GM19438 (cell line): ENCODE measurements around the gene ZNF532.

Experiments used
- ATAC-seq: cut with Tn5 transposase; IDR thresholded peaks from one replicate; pipeline ENCODE4 v1.9.1; 2021; ENCODE audit warnings: low read depth; ENCODE audit not compliant: unreplicated experiment

Gene ZNF532

GRCh38 chr18:58937071-58937886 lies 72.6 kb downstream of the ZNF532 start:
- ATAC-seq: no peak

GRCh38 chr18:58937887-58938267 lies 73.2 kb downstream of the ZNF532 start:
- ATAC-seq: no peak

GRCh38 chr18:58941426-58942099 lies 76.9 kb downstream of the ZNF532 start:
- no peak for ATAC-seq

GRCh38 chr18:58943896-58944295 lies 79.2 kb downstream of the ZNF532 start:
- no peak for ATAC-seq

- no peak for ATAC-seq
Measured at GRCh38 chr18:58947136-58947732, 82.6 kb downstream of the ZNF532 start.

- no peak for ATAC-seq
Measured at GRCh38 chr18:58949031-58949430, 84.4 kb downstream of the ZNF532 start.

- no peak for ATAC-seq
Measured at GRCh38 chr18:58951986-58952702, 87.5 kb downstream of the ZNF532 start.

GRCh38 chr18:58952858-58953257 lies 88.2 kb downstream of the ZNF532 start:
- no peak for ATAC-seq

GRCh38 chr18:58953627-58954026 lies 89.0 kb downstream of the ZNF532 start:
- no peak for ATAC-seq

GRCh38 chr18:58955001-58955400 lies 90.3 kb downstream of the ZNF532 start:
- no peak for ATAC-seq

GRCh38 chr18:58955738-58956137 lies 91.1 kb downstream of the ZNF532 start:
- ATAC-seq: no peak

GRCh38 chr18:58958628-58959027 lies 94.0 kb downstream of the ZNF532 start:
- ATAC-seq: no peak

GRCh38 chr18:58960508-58960907 lies 95.8 kb downstream of the ZNF532 start:
- no peak for ATAC-seq

GRCh38 chr18:58960946-58961722 lies 96.5 kb downstream of the ZNF532 start:
- ATAC-seq: no peak

GRCh38 chr18:58962336-58962735 lies 97.7 kb downstream of the ZNF532 start:
- no peak for ATAC-seq

GRCh38 chr18:58965291-58966004 lies 100.8 kb downstream of the ZNF532 start:
- ATAC-seq: no peak

GRCh38 chr18:58966005-58966677 lies 101.5 kb downstream of the ZNF532 start:
- ATAC-seq: no peak

GRCh38 chr18:58966704-58967103 lies 102.0 kb downstream of the ZNF532 start:
- no peak for ATAC-seq

GRCh38 chr18:58967751-58968254 lies 103.1 kb downstream of the ZNF532 start:
- no peak for ATAC-seq
